Left forelimb (tissue), 1 donor: ENCODE measurements around the gene NPIPA3.
"Not testable (repeated sequence)": the region's sequence is repeated elsewhere in the genome, so short reads cannot be mapped to it uniquely, and the experiment has no call there.

Source experiments
- DNase-seq: peaks from one replicate; pipeline ENCODE4 v3.0.0-alpha.2; 2018; ENCODE audit warnings: low spot score

NPIPA3 gene

GRCh38 chr16:14742273-14743128 lies 39.3 kb downstream of the NPIPA3 start, which contains the start of gene NPIPA2:
TSS of gene NPIPA2 (plus strand) at chr16:14742533. CDS start at chr16:14748066, 5,533 bp downstream.
- DNase-seq: not testable (repeated sequence)

- DNase-seq: not testable (repeated sequence)
Observed at GRCh38 chr16:14773654-14774053, 70.4 kb downstream of the NPIPA3 start.

GRCh38 chr16:14775624-14776023 lies 72.4 kb downstream of the NPIPA3 start:
- DNase-seq: not testable (repeated sequence)
